TTC549 (cell line): ENCODE measurements around the gene ZNF574.

Experiments used
- FAIRE-seq: peaks from 2 replicates; lab custom pipeline; 2012; peaks lifted over from hg19 to GRCh38; lab: Jason Lieb, UNC

ZNF574 gene

GRCh38 chr19:42079886-42080763 is 4.2 kb downstream of the ZNF574 start:
- no peak for FAIRE-seq

GRCh38 chr19:42080764-42081375 is 4.9 kb downstream of the ZNF574 start:
- no peak for FAIRE-seq

- FAIRE-seq, result peak; percentile 76
These were observed 5.7 kb downstream of the ZNF574 start for GRCh38 chr19:42081584-42082203.

GRCh38 chr19:42083537-42083936 is 7.6 kb downstream of the ZNF574 start:
- no peak for FAIRE-seq

GRCh38 chr19:42086188-42086736 is 10.3 kb downstream of the ZNF574 start:
- no peak for FAIRE-seq

GRCh38 chr19:42086770-42087550 is 11.0 kb downstream of the ZNF574 start:
- no peak for FAIRE-seq

- no peak for FAIRE-seq
These were observed 12.7 kb downstream of the ZNF574 start for GRCh38 chr19:42088471-42089190.

GRCh38 chr19:42089191-42089750 is 13.3 kb downstream of the ZNF574 start:
- no peak for FAIRE-seq

- no peak for FAIRE-seq
These were observed 13.8 kb downstream of the ZNF574 start for GRCh38 chr19:42089772-42090171.

GRCh38 chr19:42090672-42091071 is 14.7 kb downstream of the ZNF574 start:
- no peak for FAIRE-seq

GRCh38 chr19:42091300-42091699 is 15.3 kb downstream of the ZNF574 start:
- FAIRE-seq, result no peak

GRCh38 chr19:42091742-42092141 is 15.8 kb downstream of the ZNF574 start:
- no peak for FAIRE-seq

GRCh38 chr19:42092350-42092749 is 16.4 kb downstream of the ZNF574 start:
- FAIRE-seq, result no peak

GRCh38 chr19:42093505-42093904 is 17.5 kb downstream of the ZNF574 start:
- no peak for FAIRE-seq

GRCh38 chr19:42093926-42094325 is 18.0 kb downstream of the ZNF574 start:
- FAIRE-seq, result no peak

GRCh38 chr19:42095142-42095813 is 19.3 kb downstream of the ZNF574 start:
- no peak for FAIRE-seq

GRCh38 chr19:42095814-42096230 is 19.9 kb downstream of the ZNF574 start:
- no peak for FAIRE-seq

GRCh38 chr19:42096255-42096837 is 20.4 kb downstream of the ZNF574 start:
- FAIRE-seq, result no peak

GRCh38 chr19:42097461-42097860 is 21.5 kb downstream of the ZNF574 start:
- no peak for FAIRE-seq

- no peak for FAIRE-seq
These were observed 22.8 kb downstream of the ZNF574 start for GRCh38 chr19:42098781-42099180.
